AG09319 (cell line): ENCODE data around the gene USP6.
"Not testable (repeated sequence)": the region's sequence is repeated elsewhere in the genome, so short reads cannot be mapped to it uniquely, and the experiment has no call there.

Experiments
- DNase-seq: peaks from one replicate; pipeline ENCODE4 v3.0.0-alpha.2; 2010; ENCODE audit warnings: low read depth; ENCODE audit errors: extremely low read depth
- TF ChIP-seq, protein P1 (sequence below): IDR thresholded peaks from 2 replicates; pipeline ENCODE4 v1.5.1; 2011; ENCODE audit warnings: low read depth, mild to moderate bottlenecking, inconsistent platforms, low read length, moderate library complexity

Gene USP6

GRCh38 chr17:5131146-5131715 is 15.4 kb downstream of the USP6 start:
- TF ChIP-seq, protein P1, sequence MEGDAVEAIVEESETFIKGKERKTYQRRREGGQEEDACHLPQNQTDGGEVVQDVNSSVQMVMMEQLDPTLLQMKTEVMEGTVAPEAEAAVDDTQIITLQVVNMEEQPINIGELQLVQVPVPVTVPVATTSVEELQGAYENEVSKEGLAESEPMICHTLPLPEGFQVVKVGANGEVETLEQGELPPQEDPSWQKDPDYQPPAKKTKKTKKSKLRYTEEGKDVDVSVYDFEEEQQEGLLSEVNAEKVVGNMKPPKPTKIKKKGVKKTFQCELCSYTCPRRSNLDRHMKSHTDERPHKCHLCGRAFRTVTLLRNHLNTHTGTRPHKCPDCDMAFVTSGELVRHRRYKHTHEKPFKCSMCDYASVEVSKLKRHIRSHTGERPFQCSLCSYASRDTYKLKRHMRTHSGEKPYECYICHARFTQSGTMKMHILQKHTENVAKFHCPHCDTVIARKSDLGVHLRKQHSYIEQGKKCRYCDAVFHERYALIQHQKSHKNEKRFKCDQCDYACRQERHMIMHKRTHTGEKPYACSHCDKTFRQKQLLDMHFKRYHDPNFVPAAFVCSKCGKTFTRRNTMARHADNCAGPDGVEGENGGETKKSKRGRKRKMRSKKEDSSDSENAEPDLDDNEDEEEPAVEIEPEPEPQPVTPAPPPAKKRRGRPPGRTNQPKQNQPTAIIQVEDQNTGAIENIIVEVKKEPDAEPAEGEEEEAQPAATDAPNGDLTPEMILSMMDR = no peak
- DNase-seq = no peak

GRCh38 chr17:5131799-5132502 is 16.1 kb downstream of the USP6 start:
- not testable (repeated sequence) for DNase-seq

GRCh38 chr17:5132503-5133225 is 16.8 kb downstream of the USP6 start:
- DNase-seq = not testable (repeated sequence)

- no peak for DNase-seq
- TF ChIP-seq, protein P1 = no peak
These were observed 17.5 kb downstream of the USP6 start for GRCh38 chr17:5133311-5133710.

DNA sequence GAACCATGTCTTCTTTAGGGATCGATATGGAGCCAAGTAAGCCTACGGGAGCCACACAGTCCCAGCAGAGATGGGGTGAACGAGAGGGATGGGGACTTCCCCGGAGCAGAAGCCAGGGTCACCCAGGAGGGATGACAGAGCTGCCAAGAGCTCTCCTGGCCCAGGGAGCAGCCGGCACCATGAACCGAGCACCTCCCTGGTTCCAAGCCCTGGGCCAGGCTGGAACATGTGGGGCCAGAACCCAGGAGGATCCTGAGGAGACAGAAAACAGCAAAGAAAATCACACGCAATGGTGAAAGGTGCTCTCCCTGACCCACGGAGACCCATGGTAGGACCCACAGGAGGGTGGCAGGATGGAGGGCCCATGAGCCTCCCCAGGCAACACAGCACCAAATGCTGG is 18.1 kb downstream of the USP6 start:
- not testable (repeated sequence) for DNase-seq

- DNase-seq = not testable (repeated sequence)
These were observed 18.7 kb downstream of the USP6 start for GRCh38 chr17:5134571-5134970.

GRCh38 chr17:5135131-5135712 is 19.4 kb downstream of the USP6 start:
- DNase-seq = not testable (repeated sequence)

GRCh38 chr17:5135726-5136579 is 20.1 kb downstream of the USP6 start:
- DNase-seq = no peak
- TF ChIP-seq, protein P1 = no peak

- not testable (repeated sequence) for DNase-seq
These were observed 21.0 kb downstream of the USP6 start for GRCh38 chr17:5136580-5137412.

DNA sequence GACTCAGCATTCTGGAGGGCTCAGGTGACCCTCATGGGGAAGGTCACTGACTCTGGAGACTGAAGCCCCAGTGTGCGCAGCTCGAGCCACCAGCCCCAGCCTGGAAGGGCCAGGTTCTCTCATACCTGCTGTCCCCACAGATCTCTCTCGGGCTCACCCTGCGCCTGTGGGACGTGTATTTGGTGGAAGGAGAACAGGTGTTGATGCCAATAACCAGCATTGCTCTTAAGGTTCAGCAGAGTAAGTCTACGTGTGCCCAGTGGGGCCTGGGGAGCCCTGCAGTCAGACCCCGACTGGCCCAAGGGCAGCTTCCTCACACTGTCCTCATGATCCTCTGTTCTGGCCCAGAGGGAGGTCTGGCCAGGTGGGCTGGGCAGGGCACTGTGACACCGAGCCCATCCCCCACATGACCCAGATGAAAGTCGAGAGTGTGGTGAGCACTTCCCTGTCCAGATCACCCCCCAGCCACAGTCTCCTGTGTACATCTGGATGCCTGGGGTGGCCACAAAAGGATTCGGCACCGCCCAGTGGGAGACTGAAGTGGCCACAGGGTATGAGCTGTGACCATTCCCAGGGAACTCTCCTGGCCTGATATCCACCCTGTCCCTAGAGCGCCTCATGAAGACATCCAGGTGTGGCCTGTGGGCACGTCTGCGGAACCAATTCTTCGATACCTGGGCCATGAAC is 21.8 kb downstream of the USP6 start:
- DNase-seq = not testable (repeated sequence)

DNA sequence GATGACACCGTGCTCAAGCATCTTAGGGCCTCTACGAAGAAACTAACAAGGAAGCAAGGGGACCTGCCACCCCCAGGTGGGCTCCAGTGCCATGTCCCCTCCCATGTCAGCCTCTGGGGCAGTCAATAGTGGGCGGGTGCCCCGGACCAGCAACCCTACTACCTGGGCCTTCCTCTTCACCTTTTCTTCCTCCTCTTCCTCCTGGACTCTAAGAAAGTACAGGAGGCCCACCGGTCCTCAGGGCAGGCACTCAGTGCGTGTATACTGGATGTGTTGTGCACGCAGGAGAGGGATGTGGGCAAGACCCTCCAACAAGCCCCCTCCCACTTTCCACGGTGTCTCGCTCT is 22.3 kb downstream of the USP6 start:
- not testable (repeated sequence) for DNase-seq
